Skeletal muscle cell (primary cell): ENCODE measurements around the gene CHEK1.

Experiments used
- DNase-seq: peaks from one replicate; pipeline ENCODE4 v3.0.0-alpha.2; 2010; ENCODE audit warnings: low read depth
- H3K4me3 ChIP-seq: 2 replicates; pipeline ENCODE4 v1.5.1; 2011; ENCODE audit warnings: low read depth, mild to moderate bottlenecking, control low read depth, low read length, moderate library complexity

The CHEK1 gene

DNA sequence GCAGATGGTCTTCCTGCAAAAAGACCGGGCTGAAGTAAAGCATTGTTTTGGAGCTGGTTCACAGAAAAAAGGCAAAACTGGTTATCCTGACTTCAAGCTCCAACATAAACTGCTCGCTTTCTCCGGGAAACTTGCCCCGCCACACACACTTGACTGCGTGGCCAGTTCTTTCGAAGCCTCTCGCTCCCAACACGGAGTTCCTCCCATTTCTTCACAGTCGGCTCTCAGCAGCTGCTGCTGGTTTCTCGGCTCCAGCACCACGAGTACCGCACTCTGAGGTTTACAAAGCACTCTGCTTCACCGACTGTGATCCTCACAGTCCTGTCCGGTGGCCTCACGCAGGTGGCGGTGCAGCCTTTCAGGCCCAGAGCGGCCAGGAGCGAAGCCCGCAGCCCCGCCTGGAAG, 264 bp downstream of the CHEK1 start:
- peak overlapping the region; percentile 85 for H3K4me3 ChIP-seq
- peak; percentile 4 for DNase-seq

DNA sequence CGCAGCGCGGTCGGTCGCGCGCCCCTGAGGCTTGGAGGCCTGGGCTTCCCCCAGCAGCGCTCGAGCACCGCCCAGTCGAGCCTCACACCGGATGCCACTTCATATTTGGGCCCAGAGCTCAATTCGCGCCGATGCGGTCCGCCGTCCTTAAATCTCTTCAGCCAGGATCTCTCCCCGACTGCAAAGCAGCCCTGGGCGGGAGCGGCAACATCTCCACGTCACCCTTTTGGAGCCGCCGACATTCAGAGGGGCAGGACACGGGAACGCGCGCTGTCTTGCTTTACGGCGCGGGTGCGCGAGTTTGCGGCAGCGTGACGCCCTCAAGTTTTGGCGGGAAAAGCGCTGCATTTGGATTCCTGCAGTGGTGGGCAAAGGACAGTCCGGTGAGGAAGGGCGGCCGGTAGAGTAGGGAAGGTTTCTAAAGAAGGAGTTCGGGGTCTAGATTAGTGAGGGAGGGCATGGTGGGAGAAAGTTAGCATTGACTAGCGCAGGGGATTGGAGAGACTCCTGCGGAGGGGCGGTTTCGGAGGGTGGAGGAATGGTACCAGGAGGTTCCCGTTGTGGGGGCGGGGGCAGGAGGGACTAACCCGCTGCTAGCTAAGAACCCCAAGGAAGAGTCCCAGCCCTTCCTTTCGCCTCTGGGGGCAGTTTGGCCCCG, 796 bp downstream of the CHEK1 start:
- H3K4me3 ChIP-seq: peak overlapping the region; percentile 85
- DNase-seq: peak; percentile 56

DNA sequence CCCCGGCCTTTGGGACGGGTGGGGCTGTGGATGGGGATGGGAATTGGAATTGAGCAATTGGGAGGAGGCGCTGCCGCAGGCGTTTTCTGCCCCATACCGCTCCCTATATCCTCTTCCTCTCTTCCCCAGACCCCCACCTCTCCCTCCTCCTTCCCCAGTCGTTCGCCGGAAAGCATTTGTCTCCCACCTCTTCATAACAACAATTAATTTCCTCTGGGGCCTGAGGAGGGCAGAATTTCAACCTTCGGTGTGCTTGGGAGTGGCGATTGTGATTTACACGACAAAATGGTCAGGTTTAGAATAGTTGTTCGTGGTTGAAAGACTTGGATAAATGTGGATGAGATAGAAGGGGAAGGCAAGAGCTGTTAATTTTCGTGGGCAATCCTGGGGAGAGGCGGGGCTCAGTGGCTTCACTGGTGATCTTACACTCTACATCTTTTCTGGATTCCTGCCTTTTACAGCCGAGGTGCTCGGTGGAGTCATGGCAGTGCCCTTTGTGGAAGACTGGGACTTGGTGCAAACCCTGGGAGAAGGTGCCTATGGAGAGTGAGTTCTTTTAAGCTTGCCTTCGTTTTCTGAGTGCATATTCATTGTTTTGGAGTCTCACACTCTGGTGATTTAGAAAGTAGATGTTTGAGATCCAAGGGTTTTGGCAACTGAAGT, 1.5 kb downstream of the CHEK1 start:
- H3K4me3 ChIP-seq: peak overlapping the region; percentile 85
- DNase-seq: peak; percentile 54

DNA sequence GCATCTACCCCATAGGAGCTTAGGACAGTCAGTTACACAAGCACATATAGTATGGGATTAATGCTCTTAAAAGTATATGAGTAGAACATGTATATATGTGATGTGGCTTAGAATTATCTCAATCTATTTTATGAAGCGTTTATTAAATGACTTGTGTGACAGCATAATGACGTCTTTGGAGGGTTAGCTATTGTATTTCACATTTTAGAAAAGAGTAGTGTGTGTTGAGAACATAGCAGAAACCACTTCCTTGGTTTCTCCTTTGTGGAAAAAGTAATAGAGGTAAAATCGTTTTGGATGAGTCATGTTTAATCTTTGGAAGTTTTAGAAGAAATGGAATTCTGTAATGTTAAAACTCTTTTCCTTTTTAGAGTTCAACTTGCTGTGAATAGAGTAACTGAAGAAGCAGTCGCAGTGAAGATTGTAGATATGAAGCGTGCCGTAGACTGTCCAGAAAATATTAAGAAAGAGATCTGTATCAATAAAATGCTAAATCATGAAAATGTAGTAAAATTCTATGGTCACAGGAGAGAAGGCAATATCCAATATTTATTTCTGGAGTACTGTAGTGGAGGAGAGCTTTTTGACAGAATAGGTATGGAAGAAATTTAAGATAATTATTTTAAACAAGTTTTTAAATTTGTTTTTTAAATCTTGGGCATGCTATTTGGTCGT, 2.4 kb downstream of the CHEK1 start:
- no peak for DNase-seq
- H3K4me3 ChIP-seq: peak overlapping the region; percentile 85

DNA sequence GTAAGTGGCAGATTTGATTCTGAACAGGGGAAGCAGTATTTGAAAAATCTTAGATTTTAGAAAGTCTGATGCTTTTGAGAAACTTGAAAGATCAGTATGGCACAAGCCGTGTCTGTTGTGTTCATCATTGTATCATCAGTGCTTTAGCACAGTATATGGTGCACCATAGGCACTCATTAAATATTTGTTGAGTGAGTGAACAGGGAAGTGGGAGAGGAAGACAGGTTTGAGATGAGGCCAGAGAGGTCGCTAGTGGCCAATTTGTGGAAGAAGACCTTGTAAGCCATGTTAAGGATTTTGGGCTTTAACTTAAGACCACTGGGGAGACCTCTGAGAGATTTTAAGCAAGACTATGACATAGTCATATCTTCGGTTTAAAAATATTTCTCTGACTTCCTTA, 12.9 kb downstream of the CHEK1 start:
- H3K4me3 ChIP-seq: no peak overlapping the region
- no peak for DNase-seq

DNA sequence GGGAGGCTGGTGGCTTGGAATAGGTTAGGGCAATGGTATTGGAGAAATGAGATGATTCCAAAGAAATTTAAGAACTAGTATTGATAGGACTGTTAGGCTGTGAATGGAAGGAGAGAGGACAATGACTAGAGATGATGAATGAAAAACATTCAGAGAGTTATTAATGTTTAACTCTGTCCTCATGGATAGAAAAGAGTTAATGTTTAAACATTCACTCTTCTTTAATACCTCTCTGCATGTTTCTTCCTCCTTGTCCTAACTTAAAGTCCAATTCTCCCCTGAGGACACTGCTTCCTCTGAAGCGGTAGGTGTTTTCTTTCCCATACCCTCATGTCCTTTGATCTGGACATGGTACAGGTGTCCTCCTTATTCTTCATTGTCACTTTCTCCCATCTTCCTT, 13.4 kb downstream of the CHEK1 start:
- no peak for DNase-seq
- H3K4me3 ChIP-seq: no peak overlapping the region

DNA sequence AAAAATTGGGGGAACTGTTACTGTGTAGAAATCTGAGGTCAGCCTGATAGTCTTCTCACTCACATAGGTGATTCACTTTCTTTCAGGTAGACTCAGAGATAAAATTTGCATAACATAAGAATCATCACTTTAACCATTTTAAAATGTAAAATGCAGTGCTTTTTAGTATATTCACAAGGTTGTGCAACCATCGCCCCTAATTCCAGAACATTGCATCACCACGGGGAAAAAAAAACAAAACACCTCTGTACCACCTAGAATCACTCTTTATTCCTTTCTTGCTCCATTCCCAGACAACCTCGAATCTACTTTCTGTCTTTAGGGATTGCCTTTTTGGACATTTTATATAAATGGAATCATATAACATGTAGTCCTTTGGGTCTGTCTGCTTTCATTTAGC, 20.9 kb downstream of the CHEK1 start:
- no peak for DNase-seq
- no peak overlapping the region for H3K4me3 ChIP-seq

DNA sequence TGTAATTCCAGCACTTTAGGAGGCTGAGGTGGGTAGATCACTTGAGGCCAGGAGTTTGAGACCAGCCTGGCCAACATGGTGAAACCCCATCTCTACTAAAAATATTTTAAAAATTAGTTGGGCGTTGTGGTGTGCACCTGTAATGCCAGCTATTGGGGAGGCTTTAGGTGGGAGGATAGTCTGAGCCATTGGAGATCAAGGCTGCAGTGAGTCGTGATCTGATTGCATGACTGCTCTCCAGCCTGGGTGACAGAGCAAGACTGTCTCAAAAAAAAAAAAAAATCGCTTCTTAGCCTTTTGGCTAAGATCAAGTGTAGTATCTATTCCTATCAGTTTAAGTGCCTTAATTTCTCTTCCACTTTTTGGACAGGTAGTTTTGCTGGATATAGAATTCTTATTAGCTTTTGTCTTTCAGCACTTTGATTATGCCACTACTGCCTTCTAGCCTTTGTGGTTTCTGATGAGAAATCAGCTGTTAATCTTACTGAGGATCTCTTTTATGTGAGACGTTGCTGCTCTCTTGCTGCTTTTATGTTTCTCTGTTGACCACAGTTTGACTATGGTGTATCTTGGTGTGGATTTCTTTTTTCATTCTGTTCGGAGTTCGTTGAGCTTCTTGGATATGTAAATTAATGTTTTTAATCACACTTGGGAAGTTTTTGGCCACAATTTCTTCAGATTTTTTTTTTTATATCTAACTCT, 24.7 kb downstream of the CHEK1 start:
- no peak for DNase-seq

DNA sequence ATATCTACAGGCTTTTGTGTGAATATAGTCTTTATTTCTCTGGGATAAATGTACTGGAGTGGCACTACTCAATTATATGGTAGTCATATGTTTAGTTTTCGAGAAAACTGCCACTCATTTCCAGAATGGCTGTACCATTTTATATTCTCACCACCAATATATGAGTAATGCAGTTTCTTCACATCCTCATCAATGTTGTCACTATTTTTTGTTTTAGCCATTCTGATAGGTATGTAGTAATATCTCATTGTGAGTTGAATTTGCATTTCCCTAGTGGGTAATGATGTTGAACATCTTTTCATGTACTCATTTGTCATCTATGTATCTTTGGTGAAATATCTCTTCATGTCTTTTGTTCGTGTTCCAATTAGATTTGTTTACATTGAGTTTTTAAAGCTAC, 37.7 kb downstream of the CHEK1 start:
- H3K4me3 ChIP-seq: no peak overlapping the region
- no peak for DNase-seq

More for the DNA sequence above, 24.7 kb downstream of the CHEK1 start:
- H3K4me3 ChIP-seq: no peak overlapping the region

DNA sequence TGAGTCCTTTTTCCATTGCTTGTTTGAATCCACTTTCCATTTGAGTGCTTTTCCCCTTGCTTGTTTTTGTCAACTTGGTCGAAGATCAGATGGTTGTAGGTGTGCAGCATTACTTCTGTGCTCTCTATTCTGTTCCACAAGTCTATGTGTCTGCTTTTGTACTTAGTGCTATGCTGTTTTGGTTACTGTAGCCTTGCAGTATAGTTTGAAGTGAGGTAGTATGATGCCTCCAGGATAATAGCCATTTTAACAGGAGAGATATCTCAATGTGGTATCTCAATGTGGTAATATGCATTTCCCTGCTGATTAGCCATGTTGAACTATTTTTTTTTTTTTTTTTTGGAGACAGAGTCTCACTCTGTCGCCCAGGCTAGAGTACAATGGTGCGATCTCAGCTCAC, 38.9 kb downstream of the CHEK1 start:
- no peak overlapping the region for H3K4me3 ChIP-seq
- no peak for DNase-seq

DNA sequence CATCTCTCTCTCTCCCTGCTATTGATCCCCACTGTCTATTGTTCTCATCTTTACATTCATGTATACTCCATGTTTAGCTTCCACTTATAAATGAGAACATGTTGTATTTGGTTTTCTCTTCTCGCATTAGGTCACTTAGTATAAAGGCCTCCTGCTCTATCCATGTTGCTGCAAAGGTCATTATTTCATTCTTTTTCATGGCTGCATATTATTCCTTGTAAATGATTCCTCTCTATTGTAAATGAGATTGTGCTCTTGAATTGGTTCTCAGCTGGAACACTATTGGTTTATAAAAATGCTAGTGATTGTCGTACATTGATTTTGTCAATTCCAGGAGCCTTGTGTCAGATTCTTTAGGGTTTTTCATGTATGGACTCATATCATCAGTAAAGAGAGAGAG, 42.2 kb downstream of the CHEK1 start:
- no peak overlapping the region for H3K4me3 ChIP-seq
- DNase-seq: no peak

DNA sequence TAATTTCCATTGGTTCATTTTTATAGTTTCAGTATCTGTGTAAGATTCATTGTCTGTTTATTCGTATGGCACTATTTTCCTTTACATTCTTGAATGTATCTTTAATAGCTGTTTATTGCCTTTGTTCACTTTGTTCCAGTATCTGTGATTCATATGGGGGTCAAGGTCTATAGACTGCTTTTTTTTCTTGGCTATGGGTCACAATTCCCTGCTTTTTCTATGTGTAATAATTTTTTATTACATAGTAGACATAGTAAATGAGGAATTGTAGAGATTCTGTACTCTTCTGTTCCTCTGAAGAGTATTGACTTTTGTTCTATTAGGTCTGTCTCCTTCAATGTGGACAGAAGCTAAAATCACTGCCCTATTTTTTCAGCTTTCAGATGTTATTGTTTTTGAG, 45.2 kb downstream of the CHEK1 start:
- DNase-seq: peak; percentile 4
- H3K4me3 ChIP-seq: no peak overlapping the region

DNA sequence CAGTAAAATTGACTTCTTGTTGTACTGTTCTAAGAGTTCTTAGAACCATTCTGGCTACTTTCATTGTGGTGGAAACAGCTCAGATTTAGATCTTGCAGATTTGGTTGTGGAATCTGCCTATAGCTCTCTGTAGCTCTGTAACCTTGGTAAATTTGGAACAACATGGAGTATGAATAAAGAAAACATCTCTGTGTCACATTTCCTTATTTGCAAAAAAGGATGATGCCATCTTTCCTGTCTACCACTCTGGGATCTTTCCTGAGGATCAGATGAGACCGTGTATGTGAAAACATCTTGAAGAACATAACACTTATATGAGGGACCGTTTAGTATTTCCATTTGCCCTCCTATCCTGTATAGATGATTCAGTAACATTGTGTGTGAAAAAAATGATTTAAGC, 46.6 kb downstream of the CHEK1 start:
- no peak overlapping the region for H3K4me3 ChIP-seq
- no peak for DNase-seq

DNA sequence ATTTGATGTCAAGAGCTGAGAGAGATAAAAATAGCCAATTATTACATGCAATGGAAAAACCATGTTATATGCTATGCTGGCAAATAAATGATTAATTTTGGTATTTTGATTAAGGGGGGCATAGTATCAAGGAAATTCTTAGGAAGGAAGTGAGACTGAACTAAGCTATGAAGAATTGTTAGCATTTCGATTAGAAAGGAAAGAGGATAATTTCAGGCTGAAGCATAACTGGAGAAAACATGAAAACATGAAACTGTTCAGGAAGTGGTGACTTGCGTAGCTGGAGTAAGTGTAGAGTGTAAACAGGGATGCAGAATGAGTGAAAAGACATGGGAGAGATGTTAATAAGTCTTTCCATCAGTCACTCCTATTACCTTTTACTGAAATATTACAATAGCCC, 49.2 kb downstream of the CHEK1 start:
- H3K4me3 ChIP-seq: no peak overlapping the region
- DNase-seq: no peak

DNA sequence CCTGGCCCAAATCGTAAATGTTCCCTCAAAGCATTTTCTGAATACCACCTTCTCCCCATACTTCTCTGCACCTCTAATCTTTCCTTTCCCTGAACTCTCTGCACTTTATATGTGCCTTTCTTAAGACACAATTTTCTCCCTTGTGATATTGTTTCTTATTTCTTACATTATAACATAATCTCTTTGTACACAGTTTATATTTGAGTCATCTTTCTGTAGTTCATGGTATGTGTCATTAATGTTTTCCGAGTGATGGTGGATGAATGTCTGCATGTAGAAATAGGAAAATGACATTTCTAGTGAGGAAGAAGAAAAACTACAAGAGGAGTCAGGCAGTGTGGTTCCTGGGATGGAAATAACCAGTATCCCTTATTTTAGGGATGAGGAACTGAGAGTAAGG, 50.2 kb downstream of the CHEK1 start:
- no peak overlapping the region for H3K4me3 ChIP-seq
- DNase-seq: no peak

DNA sequence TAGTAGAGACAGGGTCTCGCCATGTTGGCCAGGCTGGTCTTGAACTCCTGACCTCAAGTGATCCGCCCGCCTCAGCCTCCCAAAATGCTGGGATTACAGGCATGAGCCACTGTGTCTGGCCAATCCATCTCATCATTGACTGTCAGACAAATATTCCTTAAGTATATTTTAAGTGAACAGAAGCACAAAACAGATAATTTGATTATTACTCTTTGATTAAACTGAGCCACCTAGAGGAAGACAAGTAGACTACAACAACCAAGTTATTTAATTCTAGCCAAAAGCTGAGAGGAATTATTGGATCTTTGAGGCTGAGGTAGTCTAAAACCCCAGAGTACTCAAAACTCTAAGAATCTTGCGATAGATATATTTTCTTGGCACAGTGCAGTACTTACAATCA, 54.4 kb downstream of the CHEK1 start:
- DNase-seq: no peak
- H3K4me3 ChIP-seq: no peak overlapping the region

DNA sequence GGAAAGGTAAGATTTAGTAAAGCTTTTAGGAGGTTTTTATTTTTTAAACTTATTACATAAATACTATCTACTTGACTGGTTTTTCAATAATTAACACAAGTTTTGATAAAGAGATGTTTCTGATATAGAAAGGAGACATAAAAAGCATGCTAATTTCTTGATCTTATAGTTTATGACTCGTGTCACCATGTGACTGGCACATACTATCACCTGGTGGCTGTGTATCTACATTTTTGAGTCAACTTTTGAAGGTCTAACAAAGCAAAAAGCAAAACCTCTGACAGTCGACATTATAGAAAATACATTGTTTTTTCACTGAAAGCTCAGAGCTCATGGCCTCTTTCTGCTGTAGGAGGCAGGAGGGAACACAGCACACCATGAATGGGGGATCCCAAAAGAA, 54.9 kb downstream of the CHEK1 start:
- no peak overlapping the region for H3K4me3 ChIP-seq
- DNase-seq: no peak

DNA sequence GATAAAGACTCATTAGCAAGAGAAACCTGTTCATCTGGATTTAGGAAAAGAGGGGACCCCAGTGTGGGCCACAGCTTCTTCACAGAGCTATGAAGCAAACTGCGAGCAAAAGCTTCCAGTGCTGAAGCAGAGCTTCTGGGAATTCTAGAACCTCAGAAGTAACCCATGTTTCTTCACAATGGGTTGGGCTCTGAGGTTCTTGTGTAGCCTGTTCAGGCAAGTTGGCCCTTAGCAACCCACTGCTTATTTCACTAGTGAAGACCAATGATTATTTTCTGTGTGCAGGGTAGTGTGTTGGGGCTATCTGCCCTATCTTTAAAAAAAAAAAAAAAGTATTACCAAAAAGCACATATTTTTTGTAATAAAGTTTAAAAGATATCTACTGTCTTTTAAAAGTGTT, 55.8 kb downstream of the CHEK1 start, which contains the start of gene ACRV1:
TSS of gene ACRV1 (minus strand) at position 101 of the 400 bp plus-strand sequence. CDS start at position 34, 67 bp downstream.
- H3K4me3 ChIP-seq: no peak within 1 kb of the TSS

DNA sequence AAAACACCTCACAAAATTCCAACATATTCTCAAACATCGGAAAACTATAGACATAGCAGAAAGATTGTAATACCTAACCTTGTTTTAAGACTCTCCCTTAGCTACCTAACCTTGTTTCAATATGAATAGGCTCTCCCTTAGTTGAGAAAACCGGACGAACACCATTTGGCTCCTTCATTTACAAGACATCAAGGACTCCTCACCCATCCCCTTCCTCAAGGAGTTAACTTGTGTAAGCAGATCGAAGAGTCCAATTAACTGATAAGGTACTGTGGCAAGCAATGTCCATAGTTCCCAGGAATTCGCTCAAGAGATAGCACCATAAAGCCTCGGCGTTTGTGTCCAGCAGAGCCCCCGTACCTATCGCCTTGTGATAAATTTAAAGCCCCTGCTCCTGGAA, 60.3 kb downstream of the CHEK1 start:
- no peak overlapping the region for H3K4me3 ChIP-seq
- DNase-seq: no peak

More for the DNA sequence above, 55.8 kb downstream of the CHEK1 start, which contains the start of gene ACRV1:
- no peak for DNase-seq

DNA sequence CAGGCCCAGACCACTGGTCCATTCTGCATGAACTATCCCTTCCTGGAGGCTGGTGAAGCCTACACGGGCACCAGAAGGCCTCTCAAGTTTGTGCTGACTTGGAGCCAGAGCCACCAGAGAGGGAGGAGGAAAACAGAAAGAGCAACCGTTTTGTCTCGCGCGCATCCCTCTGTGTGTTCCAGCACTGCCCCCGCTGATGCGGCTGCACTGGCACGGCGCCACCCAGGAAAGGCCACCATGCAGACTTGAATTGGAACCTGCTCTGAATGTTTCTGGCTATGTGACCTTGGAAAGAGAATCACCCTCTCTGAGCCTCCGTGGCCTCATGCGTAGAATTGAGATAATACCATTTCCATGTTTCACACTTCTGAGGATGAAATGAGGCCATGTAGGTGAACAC, 63.1 kb downstream of the CHEK1 start:
- H3K4me3 ChIP-seq: no peak overlapping the region
- DNase-seq: no peak
